Measurements from ENCODE around the gene KRAS. TPM values are rescaled to one million over a fixed set of nuclear protein-coding genes. Genes with fewer than 3 reads are reported as not detected.

The KRAS gene
- total RNA-seq, 2 experiments from 2014 or later, result 8.6 to 39.1 TPM

DNA sequence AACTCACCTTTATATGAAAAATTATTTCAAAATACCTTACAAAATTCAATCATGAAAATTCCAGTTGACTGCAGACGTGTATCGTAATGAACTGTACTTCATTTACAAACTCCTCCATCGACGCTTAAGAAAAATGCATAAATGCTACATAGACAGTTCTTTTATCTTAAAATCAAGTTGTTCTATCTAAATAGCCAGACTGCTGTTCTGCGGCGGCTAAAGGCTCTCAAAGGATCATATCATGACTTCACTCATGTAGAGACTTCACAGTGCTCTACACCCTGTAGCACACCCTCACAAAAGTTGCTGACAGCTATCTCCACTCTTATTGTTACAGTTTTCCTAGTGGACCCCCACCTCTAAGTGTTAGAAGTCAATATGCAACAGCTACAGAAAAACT, 5.2 kb downstream of the KRAS start:
- intact Hi-C loops (cut with micrococcal nuclease; ENCODE audit: unreplicated experiment), result no loop called here
- TF ChIP-seq, protein P1, sequence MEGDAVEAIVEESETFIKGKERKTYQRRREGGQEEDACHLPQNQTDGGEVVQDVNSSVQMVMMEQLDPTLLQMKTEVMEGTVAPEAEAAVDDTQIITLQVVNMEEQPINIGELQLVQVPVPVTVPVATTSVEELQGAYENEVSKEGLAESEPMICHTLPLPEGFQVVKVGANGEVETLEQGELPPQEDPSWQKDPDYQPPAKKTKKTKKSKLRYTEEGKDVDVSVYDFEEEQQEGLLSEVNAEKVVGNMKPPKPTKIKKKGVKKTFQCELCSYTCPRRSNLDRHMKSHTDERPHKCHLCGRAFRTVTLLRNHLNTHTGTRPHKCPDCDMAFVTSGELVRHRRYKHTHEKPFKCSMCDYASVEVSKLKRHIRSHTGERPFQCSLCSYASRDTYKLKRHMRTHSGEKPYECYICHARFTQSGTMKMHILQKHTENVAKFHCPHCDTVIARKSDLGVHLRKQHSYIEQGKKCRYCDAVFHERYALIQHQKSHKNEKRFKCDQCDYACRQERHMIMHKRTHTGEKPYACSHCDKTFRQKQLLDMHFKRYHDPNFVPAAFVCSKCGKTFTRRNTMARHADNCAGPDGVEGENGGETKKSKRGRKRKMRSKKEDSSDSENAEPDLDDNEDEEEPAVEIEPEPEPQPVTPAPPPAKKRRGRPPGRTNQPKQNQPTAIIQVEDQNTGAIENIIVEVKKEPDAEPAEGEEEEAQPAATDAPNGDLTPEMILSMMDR (conservative IDR thresholded peaks at IDR 0.05; ENCODE audit: low read length), result no peak
- no peak for TF ChIP-seq EZH2phosphoT487 (IDR thresholded peaks at IDR 0.05; ENCODE audit: borderline replicate concordance, low read depth, low read length)
- Histone ChIP-seq H3K9me2 (ENCODE audit: insufficient read depth, low read length) (no peaks in the 10 kb centered on the region), H3K4me3 (ENCODE audit: low read depth, low read length, poor library complexity, severe bottlenecking) (no peak overlapping the region), H4K20me1 (ENCODE audit: insufficient read depth, low read length) (peaks cover 16% of the 10 kb centered on the region; the same call in 1 of the 2 replicates), H3K9me3 (ENCODE audit: low read length) (no peaks in the 10 kb centered on the region), H3K4me2 (ENCODE audit: low read length) (no peak overlapping the region), H3K4me1 (ENCODE audit: insufficient read depth, low read length, poor library complexity, severe bottlenecking) (peaks cover 29% of the 10 kb centered on the region), H3K36me3 (ENCODE audit: insufficient read depth, low read length) (peaks cover 61% of the 10 kb centered on the region), H3K79me2 (ENCODE audit: insufficient read depth, low read depth, low read length) (peaks cover 80% of the 10 kb centered on the region), H2AFZ (ENCODE audit: low read length) (no peak overlapping the region), H3K27ac (ENCODE audit: low read depth, low read length, poor library complexity, severe bottlenecking) (no peak overlapping the region)
- ChIA-PET POLR2A (interaction anchor here (0.6 to 0.9 kb wide), 2 partner anchors 11 to 549 kb away, joined by 3 to 5 read pairs; no protein-coding TSS in a partner anchor), CTCF (ENCODE audit: unreplicated experiment) (no interaction called here)
- DNase-seq (ENCODE audit: low spot score), result no peak
- no TSS peak for BruUV-seq (replicated peaks)

DNA sequence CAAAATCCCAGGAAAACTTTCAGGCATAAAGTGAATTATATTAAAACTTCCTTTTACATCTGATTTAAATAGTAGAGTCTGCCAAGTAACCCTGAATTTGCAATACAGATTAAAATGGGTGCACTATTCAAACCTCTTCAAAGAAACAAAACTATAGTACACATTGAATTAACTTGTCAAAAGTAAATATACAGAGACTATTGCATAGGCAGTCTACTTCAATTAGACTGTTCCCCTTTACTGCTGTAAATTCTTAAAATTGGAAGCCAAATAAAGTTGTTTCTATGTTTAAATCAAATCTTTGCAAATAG, 7.1 kb downstream of the KRAS start:
- peaks cover 80% of the 10 kb centered on the region for H3K79me2 ChIP-seq (ENCODE audit: insufficient read depth, low read depth, low read length)
- TF ChIP-seq EZH2phosphoT487 (IDR thresholded peaks at IDR 0.05; ENCODE audit: borderline replicate concordance, low read depth, low read length), result no peak
- TF ChIP-seq, protein P1 (conservative IDR thresholded peaks at IDR 0.05; ENCODE audit: low read length), result no peak
- no peak overlapping the region for H3K4me3 ChIP-seq (ENCODE audit: low read depth, low read length, poor library complexity, severe bottlenecking)
- H3K4me2 ChIP-seq (ENCODE audit: low read length), result no peak overlapping the region
- ChIA-PET CTCF (ENCODE audit: unreplicated experiment) (no interaction called here), POLR2A (interaction anchor here (1.4 kb wide), 1 partner anchor 9 kb away, joined by 4 read pairs; no protein-coding TSS in a partner anchor)
- intact Hi-C loops (cut with micrococcal nuclease; ENCODE audit: unreplicated experiment), result no loop called here
- H4K20me1 ChIP-seq (ENCODE audit: insufficient read depth, low read length), result 0 out of 2 replicates have a peak, but pooled peaks cover 10% of the 10 kb centered on the region
- BruUV-seq (replicated peaks), result no TSS peak
- H3K36me3 ChIP-seq (ENCODE audit: insufficient read depth, low read length), result peaks cover 76% of the 10 kb centered on the region
- no peaks in the 10 kb centered on the region for H3K9me3 ChIP-seq (ENCODE audit: low read length)
- DNase-seq (ENCODE audit: low spot score), result no peak
- H3K4me1 ChIP-seq (ENCODE audit: insufficient read depth, low read length, poor library complexity, severe bottlenecking), result peaks cover 18% of the 10 kb centered on the region
- no peak overlapping the region for H3K27ac ChIP-seq (ENCODE audit: low read depth, low read length, poor library complexity, severe bottlenecking)
- H2AFZ ChIP-seq (ENCODE audit: low read length), result no peak overlapping the region
- no peaks in the 10 kb centered on the region for H3K9me2 ChIP-seq (ENCODE audit: insufficient read depth, low read length)

DNA sequence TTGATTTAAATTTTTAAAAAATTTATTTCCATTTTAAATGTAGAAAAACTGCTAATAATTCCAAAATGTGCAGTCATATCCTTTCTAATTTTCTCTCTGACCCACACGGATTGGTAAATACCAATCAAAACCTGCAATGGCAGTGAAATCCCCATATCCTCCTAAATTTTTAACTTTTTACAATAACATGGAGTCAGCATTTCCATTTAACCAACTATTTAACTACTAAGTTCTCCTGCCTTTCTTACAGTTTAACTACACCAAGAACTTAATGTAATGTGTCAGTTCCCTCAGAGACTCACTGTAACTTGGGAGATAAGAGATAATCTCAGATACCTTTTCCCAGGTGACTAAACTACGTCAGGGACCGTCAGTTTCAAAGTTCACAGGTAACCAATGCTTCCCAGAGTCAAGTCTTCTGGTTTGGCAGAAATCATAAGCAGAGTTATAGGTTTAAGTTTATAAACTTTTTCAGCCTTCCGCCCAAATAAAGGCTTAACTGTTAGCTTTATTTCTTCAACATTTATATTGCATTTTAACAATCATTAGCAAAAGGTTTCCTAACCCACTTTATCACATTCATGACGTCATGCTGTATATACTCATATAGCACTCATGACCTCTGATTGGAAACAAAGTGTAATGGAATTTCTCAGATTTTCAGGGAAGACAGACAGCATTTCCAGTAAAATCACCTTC, 7.6 kb downstream of the KRAS start:
- DNase-seq (ENCODE audit: low spot score), result no peak
- Histone ChIP-seq H3K4me2 (ENCODE audit: low read length) (no peak overlapping the region), H3K9me3 (ENCODE audit: low read length) (no peaks in the 10 kb centered on the region), H3K79me2 (ENCODE audit: insufficient read depth, low read depth, low read length) (peaks cover 80% of the 10 kb centered on the region), H3K4me3 (ENCODE audit: low read depth, low read length, poor library complexity, severe bottlenecking) (no peak overlapping the region), H4K20me1 (ENCODE audit: insufficient read depth, low read length) (0 out of 2 replicates have a peak, but pooled peaks cover 10% of the 10 kb centered on the region), H2AFZ (ENCODE audit: low read length) (no peak overlapping the region), H3K4me1 (ENCODE audit: insufficient read depth, low read length, poor library complexity, severe bottlenecking) (peaks cover 16% of the 10 kb centered on the region), H3K36me3 (ENCODE audit: insufficient read depth, low read length) (peaks cover 74% of the 10 kb centered on the region), H3K9me2 (ENCODE audit: insufficient read depth, low read length) (no peaks in the 10 kb centered on the region), H3K27ac (ENCODE audit: low read depth, low read length, poor library complexity, severe bottlenecking) (no peak overlapping the region)
- no TSS peak for BruUV-seq (replicated peaks)
- ChIA-PET POLR2A (interaction anchor here (0.6 to 1.4 kb wide), 2 partner anchors 9 to 12 kb away, joined by 3 to 4 read pairs; no protein-coding TSS in a partner anchor), CTCF (ENCODE audit: unreplicated experiment) (no interaction called here)
- intact Hi-C loops (cut with micrococcal nuclease; ENCODE audit: unreplicated experiment), result no loop called here
- TF ChIP-seq EZH2phosphoT487 (IDR thresholded peaks at IDR 0.05; ENCODE audit: borderline replicate concordance, low read depth, low read length), result no peak
- TF ChIP-seq, protein P1 (conservative IDR thresholded peaks at IDR 0.05; ENCODE audit: low read length), result no peak

Measured in OCI-LY7 (cell line).